GM13977 (cell line): Measurements from ENCODE around the gene MAGI2.

Source experiments
- DNase-seq: peaks from one replicate; pipeline ENCODE4 v3.0.0; 2012; ENCODE audit warnings: low spot score
- in situ Hi-C: fragments of 300-500 bp; cut with MboI; formaldehyde crosslinking; loops from one replicate; pipeline ENCODE4 v1.12.0; 2022; ENCODE audit warnings: low sequenced_read_pairs, low pct_unique_long_range_greater_than_20kb, mixed read lengths, inconsistent platforms; ENCODE audit not compliant: unreplicated experiment
- TF ChIP-seq, protein P1 (sequence below): IDR thresholded peaks from 2 replicates; pipeline ENCODE4 v1.5.1; 2012; ENCODE audit warnings: mild to moderate bottlenecking, control low read depth; ENCODE audit not compliant: insufficient read depth; ENCODE audit errors: extremely low read depth, missing control alignments

Gene MAGI2

GRCh38 chr7:77983973-77984372 lies 1469.5 kb downstream of the MAGI2 start:
- in situ Hi-C loops, result no loop called here
- TF ChIP-seq, protein P1, sequence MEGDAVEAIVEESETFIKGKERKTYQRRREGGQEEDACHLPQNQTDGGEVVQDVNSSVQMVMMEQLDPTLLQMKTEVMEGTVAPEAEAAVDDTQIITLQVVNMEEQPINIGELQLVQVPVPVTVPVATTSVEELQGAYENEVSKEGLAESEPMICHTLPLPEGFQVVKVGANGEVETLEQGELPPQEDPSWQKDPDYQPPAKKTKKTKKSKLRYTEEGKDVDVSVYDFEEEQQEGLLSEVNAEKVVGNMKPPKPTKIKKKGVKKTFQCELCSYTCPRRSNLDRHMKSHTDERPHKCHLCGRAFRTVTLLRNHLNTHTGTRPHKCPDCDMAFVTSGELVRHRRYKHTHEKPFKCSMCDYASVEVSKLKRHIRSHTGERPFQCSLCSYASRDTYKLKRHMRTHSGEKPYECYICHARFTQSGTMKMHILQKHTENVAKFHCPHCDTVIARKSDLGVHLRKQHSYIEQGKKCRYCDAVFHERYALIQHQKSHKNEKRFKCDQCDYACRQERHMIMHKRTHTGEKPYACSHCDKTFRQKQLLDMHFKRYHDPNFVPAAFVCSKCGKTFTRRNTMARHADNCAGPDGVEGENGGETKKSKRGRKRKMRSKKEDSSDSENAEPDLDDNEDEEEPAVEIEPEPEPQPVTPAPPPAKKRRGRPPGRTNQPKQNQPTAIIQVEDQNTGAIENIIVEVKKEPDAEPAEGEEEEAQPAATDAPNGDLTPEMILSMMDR, result no peak

GRCh38 chr7:77982926-77983550 lies 1470.4 kb downstream of the MAGI2 start:
- no peak for DNase-seq
- in situ Hi-C loops, result no loop called here
- TF ChIP-seq, protein P1, result no peak

More at GRCh38 chr7:77983973-77984372, 1469.5 kb downstream of the MAGI2 start:
- no peak for DNase-seq

- TF ChIP-seq, protein P1, result no peak
- DNase-seq, result no peak
- in situ Hi-C loops, result no loop called here
These were observed 1473.3 kb downstream of the MAGI2 start for GRCh38 chr7:77980087-77980713.

- TF ChIP-seq, protein P1, result no peak
- in situ Hi-C loops, result no loop called here
- no peak for DNase-seq
These were observed 1474.2 kb downstream of the MAGI2 start for GRCh38 chr7:77979219-77979618.

DNA sequence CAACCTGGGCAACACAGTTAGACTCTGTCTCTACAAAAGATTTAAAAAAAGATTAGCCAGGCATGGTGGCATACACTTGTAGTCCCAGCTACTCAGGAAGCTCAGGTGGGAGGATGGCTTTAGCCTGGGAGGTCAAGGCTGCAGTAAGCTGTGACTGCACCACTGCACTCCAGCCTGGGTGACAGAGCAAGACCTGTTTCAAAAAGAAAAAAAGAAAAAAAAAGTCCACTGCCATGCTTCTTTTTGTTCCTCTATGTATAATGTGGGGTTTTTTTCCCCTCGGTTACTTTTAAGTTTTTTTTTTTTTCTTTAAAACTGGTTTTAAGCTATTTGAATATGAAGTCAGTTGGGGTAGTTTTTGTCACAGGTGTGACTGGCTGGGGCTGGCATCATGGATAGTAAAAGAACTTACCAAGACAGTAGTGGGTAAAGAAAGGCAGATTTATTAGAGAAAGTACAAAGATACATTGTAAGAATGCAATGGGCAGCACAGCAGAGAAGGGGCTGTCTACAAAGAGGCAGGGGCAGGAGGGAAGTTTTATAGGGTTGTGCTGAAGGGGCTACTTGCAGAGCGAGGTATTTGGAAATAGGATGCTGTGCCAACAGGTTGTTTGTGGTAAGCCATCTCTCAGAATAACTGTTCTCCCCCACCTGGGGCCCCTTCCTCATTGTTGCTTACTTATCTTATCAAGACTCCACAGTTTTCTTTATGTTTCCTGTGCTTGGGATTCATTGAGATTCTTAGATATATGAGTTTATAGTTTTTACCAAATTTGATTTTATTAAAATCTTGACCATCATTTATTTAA lies 1477.6 kb downstream of the MAGI2 start:
- in situ Hi-C loops, result no loop called here
- DNase-seq, result no peak
- TF ChIP-seq, protein P1, result no peak

DNA sequence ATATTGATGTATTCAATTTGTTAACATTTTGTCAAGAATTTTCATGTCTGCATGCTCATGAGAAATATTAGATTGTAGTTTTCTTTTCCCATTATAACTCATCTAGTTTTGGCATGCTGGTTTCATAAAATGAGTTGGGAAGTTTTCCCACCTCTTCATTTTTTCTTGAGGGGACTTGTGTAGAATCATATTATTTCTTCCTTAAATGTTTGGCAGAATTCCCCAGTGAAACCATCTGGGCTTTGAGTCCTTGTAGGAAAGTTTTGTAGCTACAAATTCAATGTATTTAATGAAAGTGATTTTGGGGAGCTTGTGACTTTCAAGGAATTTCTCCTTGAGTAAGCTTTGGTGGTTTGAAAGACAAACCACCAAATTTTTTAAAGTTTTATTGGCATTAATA lies 1481.7 kb downstream of the MAGI2 start:
- TF ChIP-seq, protein P1, result no peak
- DNase-seq, result no peak
- in situ Hi-C loops, result no loop called here
